GM10248 (cell line): ENCODE measurements around the gene RNF32.

ENCODE experiments used
- CTCF ChIA-PET: fragments of 300-600 bp; sonication (Branson Sonifier 250); formaldehyde crosslinking; extraction: SDS; loops from one replicate; lab custom pipeline; 2021; ENCODE audit warnings: antibody characterized with exemption; lab: Yijun Ruan, JAX
- POLR2A ChIA-PET: fragments of 350-650 bp; sonication (Branson Sonifier 250); formaldehyde crosslinking; extraction: SDS; loops from one replicate; lab custom pipeline; 2020; ENCODE audit warnings: antibody characterized with exemption; lab: Yijun Ruan, JAX
- DNase-seq: peaks from one replicate; pipeline ENCODE4 v3.0.0; 2012; ENCODE audit errors: extremely low spot score
- CTCF ChIP-seq: IDR thresholded peaks from 2 replicates; pipeline ENCODE4 v1.5.1; 2012; ENCODE audit warnings: mild to moderate bottlenecking, low read depth; ENCODE audit errors: extremely low read depth, missing control alignments, control extremely low read depth

Gene RNF32

GRCh38 chr7:156603629-156604028 lies 36.9 kb upstream of the RNF32 start:
- ChIA-PET POLR2A (no interaction called here), CTCF (interaction anchor here (1.3 kb wide), 1 partner anchor 9 kb away, joined by 6 read pairs; no protein-coding TSS in a partner anchor)
- no peak for DNase-seq
- no peak for TF ChIP-seq CTCF

DNA sequence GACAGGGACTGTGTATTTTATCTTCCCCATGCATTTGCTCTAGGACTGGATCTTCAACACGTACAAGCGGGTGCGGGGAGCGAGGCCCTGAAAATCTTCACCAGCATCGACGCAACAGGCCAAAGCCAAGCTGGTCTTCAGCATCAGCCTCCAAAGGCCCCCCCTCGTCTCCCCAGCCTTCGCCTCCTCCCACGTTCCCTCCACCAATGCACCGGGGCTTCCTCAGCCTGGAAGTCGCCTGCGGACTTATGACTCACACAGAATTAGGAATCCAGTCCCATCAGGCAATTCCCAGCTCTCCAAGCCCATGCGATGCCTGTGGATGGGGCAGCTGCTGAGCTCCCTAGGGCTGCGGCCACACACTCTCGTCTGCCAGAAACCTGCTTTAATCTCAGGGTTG lies 36.3 kb upstream of the RNF32 start:
- POLR2A ChIA-PET, result no interaction called here
- CTCF ChIA-PET, result interaction anchor here (1.2 kb wide), 1 partner anchor 9 kb away, joined by 3 read pairs; no protein-coding TSS in a partner anchor
- no peak for TF ChIP-seq CTCF
- DNase-seq, result no peak

- ChIA-PET POLR2A (no interaction called here), CTCF (interaction anchor here (1.2 to 2.3 kb wide), 3 partner anchors 9 to 14 kb away, joined by 3 to 8 read pairs (median 4); no protein-coding TSS in a partner anchor)
- no peak for TF ChIP-seq CTCF
- DNase-seq, result no peak
Measured at GRCh38 chr7:156604836-156605695, 35.5 kb upstream of the RNF32 start.

DNA sequence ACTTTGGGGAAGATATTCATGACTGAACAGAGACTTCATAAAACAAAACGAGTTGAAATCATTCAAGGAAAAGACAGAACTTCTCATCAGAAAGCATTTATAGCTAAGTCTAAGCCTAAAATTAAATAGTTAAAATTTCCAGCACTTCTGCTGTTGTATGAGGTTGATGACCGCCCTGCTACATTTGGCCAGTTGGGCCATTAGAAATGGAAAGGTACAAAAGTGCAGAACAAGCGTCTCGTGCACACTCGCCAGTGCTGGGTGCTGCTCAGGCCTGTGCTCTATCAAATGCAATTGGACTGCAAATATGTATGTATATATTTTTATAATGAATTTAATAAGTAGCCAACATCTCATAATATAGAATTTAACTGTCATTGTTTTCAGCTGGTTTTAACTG lies 34.4 kb upstream of the RNF32 start:
- TF ChIP-seq CTCF, result no peak
- no peak for DNase-seq
- CTCF ChIA-PET, result interaction anchor here (1.6 to 2.3 kb wide), 2 partner anchors 10 to 12 kb away, joined by 4 to 8 read pairs; no protein-coding TSS in a partner anchor
- POLR2A ChIA-PET, result no interaction called here

DNA sequence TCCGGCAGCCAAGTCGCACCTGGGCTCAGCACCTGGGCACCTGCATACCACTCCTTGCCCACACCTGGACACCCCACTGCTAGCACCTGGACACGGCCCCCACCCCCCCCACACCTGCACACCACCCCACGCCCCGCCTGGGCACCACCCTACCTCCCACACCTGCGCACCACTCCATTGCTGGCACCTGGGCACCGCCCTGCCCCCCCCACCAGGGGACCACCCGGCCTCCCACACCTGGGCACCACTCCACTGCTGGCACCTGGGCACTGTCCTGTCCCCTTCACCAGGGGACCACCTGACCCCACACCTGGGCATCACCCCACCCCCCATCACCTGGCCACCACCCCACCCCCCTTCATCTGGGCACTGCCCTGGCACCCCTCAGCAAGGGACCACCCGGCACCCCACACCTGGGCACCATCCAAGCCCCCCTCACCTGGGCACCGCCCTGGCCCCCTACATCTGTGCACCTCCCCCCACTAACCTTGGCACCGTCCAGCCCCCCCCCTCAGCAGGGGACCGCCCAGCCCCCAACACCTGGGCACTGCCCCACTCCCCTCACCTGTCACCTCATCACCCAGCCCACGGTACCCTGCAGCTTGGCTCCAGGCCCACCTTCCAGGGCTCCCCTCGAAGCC lies 33.8 kb upstream of the RNF32 start:
- CTCF ChIA-PET, result interaction anchor here (1.6 to 2.3 kb wide), 2 partner anchors 11 to 12 kb away, joined by 4 to 8 read pairs; no protein-coding TSS in a partner anchor
- no peak for DNase-seq
- POLR2A ChIA-PET, result no interaction called here
- TF ChIP-seq CTCF, result no peak

- TF ChIP-seq CTCF, result no peak
- no peak for DNase-seq
- ChIA-PET POLR2A (no interaction called here), CTCF (interaction anchor here (2.3 kb wide), 1 partner anchor 11 kb away, joined by 8 read pairs; no protein-coding TSS in a partner anchor)
Measured at GRCh38 chr7:156607332-156608172, 33.0 kb upstream of the RNF32 start.
